Astrocyte of the cerebellum (primary cell): ENCODE data around the gene IL4I1.

Experiments
- DNase-seq: peaks from one replicate; pipeline ENCODE4 v3.0.0-alpha.2; 2011; ENCODE audit warnings: low read depth
- H3K4me3 ChIP-seq: 2 replicates; pipeline ENCODE4 v1.5.1; 2011; ENCODE audit warnings: mild to moderate bottlenecking, low read depth, low read length, moderate library complexity
- CTCF ChIP-seq: IDR thresholded peaks from 2 replicates; pipeline ENCODE4 v1.5.1; 2012; ENCODE audit warnings: low read length, low read depth, moderate library complexity, mild to moderate bottlenecking; ENCODE audit errors: missing control alignments
- in situ Hi-C: cut with HindIII; loops from 2 replicates; pipeline ENCODE4 v1.10.0; 2017; ENCODE audit warnings: low sequenced_read_pairs

The IL4I1 gene

DNA sequence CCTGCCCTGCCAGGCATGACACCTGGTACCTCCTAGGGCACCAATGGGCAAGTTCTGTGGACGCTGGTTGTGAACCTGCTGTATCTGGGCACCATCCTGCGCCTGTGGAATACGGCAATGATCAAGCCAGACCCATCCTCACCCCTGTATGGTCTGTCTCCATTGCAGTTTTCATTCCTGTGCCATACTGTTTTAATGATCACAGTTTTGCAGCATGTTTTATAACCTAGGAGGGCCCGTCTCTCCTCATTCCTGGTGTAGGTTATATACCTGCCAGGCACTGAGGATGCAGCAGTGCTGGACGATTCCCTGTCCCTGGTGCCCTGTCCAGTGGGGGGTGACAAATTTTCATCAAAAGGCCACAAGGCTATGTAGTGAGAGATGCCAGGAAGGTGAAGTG, 13.6 kb downstream of the IL4I1 start:
- no peak for TF ChIP-seq CTCF
- H3K4me3 ChIP-seq: no peak overlapping the region
- in situ Hi-C loops: no loop called here
- DNase-seq: no peak

DNA sequence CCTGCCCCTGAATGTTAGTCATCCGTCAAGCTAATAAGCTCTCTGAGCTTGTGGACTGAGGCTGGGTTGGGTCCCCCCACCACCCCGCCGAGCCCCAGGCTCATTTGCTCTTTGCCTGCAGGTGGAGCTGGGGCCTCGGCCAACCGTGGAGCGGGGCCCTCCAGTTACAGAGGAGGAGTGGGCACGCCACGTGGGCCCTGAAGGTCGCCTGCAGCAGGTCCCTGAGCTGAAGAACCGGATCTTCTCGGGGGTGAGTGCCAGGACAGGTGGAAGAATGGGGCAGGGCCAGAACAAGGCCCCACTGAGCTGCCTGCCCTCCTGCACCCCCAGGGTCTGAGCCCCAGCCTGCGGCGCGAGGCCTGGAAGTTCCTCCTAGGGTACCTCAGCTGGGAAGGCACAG, 14.0 kb downstream of the IL4I1 start:
- no peak for TF ChIP-seq CTCF
- in situ Hi-C loops: no loop called here
- no peak overlapping the region for H3K4me3 ChIP-seq
- no peak for DNase-seq

GRCh38 chr19:49881672-49882394, 14.9 kb downstream of the IL4I1 start:
- no peak overlapping the region for H3K4me3 ChIP-seq
- in situ Hi-C loops: no loop called here
- no peak for TF ChIP-seq CTCF
- DNase-seq: no peak

- TF ChIP-seq CTCF: no peak
- no peak for DNase-seq
- no peak overlapping the region for H3K4me3 ChIP-seq
- in situ Hi-C loops: no loop called here
Measured at GRCh38 chr19:49881186-49881585, 15.5 kb downstream of the IL4I1 start.

DNA sequence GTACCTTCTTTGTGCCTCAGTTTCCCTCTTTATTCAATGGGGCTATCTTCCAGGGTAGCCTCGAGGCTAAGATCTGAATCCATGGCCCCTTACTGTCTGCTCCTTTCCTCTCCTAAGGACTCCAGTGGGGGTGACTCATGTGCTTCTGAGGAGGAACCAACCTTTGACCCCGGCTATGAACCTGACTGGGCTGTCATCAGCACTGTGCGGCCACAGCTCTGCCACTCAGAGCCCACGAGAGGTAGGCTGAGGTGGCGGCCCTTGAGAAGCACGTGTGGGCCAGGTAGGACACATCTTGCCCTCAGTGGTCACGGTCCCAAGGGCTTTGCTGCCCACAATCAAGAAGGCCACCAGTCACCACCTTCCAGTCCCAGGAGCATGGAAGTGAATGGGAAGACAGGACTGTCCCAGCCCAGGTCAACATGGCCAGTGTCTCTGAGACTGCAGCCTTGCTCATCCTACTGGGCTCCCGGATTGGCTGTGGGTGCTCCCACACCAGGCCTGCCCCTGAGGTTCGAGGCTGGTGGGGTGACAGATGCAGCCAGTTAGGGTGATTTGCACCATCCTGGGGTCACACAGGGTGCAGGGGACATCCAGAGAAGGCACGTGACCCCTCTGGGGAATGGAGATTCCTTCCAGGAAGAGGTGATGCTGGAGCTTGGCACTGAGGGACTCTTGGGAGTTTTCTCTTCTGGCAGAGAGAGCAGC, 16.4 kb downstream of the IL4I1 start:
- TF ChIP-seq CTCF: no peak
- no peak overlapping the region for H3K4me3 ChIP-seq
- no peak for DNase-seq
- in situ Hi-C loops: no loop called here

DNA sequence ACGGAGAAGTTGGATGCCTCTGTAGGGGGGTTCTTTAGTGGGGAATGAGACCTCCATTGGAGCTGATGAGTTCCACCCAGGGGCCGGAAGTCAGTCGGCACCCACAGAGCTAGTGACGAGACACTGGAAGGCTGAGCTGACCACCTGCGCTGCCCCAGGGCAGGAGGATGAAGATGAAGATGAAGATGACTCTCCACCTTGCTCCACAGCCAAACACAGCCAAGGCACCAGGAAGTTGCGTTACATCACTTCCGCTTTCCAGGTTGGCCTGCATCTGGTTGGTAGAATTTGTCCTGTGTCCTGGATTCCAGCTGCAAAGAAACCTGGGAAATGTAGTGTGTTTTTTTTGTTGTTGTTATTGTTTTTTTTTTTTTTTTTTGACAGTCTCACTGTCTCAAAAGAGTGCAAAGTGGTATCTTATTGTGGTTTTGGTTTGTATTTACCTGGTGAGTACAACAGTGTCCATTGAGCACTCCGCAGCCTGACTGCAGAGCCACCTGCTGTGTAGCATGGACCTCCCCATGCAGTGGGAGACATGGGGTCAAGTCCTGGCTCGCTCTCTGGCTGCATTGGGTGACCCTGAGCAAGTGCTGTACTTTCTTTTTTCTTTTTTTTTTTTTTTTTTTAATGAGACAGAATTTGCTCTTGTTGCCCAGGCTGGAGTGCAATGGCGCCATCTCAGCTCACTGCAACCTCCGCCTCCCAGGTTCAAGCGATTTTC, 17.3 kb downstream of the IL4I1 start:
- no peak overlapping the region for H3K4me3 ChIP-seq
- TF ChIP-seq CTCF: no peak
- no peak for DNase-seq
- in situ Hi-C loops: no loop called here
